NCI-H510A treated with DMSO at 0.1 percent for 48 hours (cell line): ENCODE measurements around the gene CD200R1L.
"Not testable (repeated sequence)": the region's sequence is repeated elsewhere in the genome, so short reads cannot be mapped to it uniquely, and the experiment has no call there.

Experiments used
- DNase-seq: peaks from one replicate; lab custom pipeline; 2025; lab: John Stamatoyannopoulos, UW

The CD200R1L gene

DNA sequence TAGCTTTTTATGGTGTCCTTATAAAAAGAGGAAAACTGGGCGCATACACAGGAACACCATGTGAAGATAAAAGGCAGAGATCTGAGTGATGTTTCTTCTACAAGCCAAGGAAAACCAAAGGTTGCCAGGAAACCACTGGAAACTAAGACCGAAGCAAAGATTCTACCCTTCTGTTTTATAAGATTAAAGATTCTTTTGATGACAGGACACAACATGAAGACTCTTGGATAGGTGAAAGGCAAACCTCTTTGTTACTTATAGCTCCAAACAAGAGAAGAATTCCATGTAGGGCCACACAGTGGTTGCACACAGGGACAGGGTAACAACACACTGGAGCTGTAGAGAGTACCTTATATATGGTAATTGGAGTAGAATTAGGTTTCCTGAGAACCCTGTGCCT is at the start of gene CD200R1L:
Gene CD200R1L (minus strand): TSS at position 101 of the 400 bp plus-strand sequence. CDS start 17,497 bp downstream, outside the sequence.
- DNase-seq = no peak

DNA sequence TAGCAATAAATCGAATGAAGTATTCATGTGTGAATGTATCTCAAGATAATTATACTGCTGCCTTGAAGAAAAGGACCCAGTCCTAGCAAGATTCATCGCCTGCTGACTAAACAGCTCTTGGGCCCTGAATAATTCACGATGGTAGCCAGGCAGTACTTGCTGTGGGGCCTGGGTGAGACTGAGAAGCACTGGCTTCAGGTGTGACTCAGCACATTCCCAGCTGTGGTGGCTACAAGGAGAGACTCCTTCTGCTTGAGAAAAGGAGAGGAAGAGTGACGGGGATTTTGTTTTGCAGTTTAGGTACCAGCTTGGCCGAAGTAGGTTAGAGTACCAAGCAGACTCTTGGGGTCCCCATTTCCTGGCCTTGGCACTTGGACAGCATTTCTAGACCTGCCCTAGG is 47.6 kb upstream of the CD200R1L start:
- DNase-seq = no peak

DNA sequence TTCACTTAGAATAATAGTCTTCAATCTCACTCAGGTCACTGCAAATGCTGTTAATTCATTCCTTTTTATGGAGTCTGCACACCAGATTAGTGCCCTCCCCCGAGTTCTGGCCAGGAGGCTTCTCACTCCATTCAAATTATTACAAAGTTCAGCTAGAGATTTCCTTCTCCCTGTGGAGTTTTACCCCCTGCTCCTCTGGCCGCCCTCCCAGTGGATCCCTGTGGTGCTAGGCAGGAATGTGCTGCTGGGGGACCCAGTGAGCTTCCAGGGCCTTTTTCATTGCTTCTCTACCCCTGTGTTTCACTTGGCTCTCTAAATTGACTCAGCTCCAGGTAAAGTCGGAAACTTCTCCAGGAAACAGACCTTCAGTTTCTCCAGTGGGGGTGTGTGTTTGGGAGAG is 42.7 kb upstream of the CD200R1L start:
- DNase-seq = no peak

GRCh38 chr3:112888381-112889085 is 41.9 kb upstream of the CD200R1L start:
- no peak for DNase-seq

GRCh38 chr3:112884678-112885290 is 38.1 kb upstream of the CD200R1L start:
- DNase-seq = no peak

GRCh38 chr3:112881891-112882290 is 35.2 kb upstream of the CD200R1L start:
- no peak for DNase-seq

- DNase-seq = no peak
These were observed 28.9 kb upstream of the CD200R1L start for GRCh38 chr3:112875561-112875960.

- DNase-seq = no peak
These were observed 28.1 kb upstream of the CD200R1L start for GRCh38 chr3:112874725-112875124.

DNA sequence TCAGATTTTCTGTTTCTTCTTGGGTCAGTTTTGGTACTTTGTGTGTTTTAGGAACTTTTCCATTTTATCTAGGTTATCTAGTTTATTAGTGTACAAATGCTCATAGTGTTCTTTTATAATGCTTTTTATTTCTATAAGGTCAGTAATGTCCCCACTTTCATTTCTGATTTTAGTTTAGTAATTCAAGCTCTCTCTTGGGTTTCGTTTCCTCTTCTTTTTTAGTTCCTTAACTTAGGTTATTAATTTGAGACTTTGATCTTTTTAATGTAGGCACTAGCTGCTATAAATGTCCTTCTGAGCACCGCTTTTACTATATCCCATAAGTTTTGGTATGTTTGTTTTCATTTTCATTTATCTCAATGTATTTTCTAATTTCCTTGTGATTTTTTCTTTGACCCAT is 27.0 kb upstream of the CD200R1L start:
- no peak for DNase-seq

GRCh38 chr3:112871735-112872134 is 25.1 kb upstream of the CD200R1L start:
- no peak for DNase-seq

DNA sequence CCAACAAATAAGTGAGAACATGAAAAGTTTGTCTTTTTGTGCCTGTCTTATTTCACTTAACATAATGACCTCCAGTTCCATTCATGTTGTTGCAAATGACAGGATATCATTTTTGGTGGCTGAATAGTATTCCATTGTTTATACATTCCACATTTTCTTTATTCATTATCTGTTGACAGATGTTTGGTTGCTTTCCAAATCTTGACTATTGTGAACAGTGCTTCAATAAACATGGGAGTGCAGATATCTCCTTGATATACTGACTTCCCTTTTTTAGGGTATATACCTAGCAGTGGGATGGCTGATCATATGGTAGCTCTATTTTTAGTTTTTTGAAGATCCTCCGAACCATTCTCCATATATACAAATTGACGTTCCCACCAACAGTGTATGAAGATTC is 19.1 kb upstream of the CD200R1L start:
- DNase-seq = no peak

DNA sequence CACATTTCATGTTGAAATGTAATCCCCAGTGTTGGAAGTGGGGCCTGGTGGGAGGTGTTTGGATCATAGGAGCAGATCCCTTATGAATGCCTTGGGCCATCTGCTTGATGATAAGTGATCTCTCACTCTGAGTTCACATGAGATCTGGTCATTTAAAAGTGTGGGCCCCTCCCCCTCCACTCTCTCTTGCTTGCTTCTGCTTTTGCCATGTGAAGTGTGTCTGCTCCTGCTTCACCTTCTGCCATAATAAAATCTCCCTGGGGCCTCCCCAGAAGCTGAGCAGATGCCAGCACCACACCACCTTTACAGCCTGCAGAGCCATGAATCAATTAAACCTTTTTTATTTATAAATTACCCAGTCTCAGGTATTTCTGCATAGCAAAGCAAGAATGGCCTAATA is 14.2 kb upstream of the CD200R1L start:
- no peak for DNase-seq

DNA sequence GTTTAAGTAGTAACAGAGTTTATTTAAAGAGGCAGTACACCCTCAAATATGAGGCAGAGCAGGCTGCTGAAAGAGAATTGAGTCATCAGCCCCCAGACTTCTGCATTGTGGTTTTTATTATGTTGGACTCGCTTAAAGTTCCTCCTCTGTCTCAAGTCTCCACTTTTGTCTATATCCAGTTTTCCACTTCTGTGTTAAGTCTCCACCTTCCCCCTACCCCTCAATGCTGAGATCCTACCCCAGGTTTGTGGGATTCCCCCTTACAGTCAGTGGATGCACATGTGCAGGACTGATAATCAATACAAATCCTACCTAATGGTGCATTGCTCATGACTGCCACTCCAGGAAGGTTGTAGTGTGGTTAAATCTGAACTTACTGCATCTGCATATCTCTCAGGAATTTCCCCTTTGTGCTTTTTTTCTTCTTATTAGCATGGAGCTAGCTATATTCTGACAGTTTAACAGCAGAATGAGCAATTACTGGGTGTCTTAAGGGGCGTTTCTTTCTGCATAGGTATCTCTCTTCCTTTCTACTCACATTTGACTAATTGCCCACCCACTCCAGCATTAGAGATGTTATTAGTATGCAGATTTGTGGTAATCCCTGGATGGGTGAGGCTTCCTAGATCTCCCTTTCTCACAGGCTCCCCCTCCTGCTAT is 11.9 kb upstream of the CD200R1L start:
- DNase-seq = no peak

DNA sequence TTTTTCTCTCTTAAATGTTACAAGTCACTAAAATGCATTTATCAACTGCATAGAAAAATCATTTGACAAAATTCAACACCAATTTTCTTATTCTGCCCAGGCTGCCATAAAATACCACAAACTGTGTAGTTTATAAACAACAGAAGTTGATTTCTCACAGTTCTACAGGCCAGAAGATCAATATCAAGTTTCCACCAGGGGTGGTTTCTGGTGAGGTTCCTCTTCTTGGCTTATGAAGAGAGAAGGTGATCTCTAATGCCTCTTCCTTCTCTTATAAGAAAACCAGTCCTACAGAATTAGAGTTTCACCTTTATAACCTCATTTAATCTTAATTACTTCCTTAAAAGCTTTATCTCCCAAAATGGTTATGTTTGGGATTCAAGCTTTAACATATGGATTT is 10.9 kb upstream of the CD200R1L start:
- DNase-seq = no peak

DNA sequence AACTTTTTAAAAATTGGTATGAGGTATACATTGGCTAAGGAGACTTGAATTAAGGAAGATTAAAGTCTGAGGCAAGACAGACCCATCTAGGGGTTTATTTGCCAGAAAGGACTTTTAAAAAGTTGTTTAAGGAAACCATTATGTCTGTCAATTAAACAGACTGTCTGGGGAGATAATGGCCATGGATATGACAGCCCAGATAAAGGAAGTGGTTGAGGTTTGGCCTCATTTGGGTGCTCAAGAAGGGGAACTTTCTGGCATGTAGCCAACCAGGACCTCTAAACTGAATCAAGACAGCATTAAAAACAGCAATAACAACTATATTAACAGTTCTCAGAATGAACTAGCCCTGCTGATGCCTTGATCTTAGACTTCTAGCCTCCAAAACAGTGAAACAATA is 9.9 kb upstream of the CD200R1L start:
- DNase-seq = no peak

GRCh38 chr3:112855883-112856282 is 9.2 kb upstream of the CD200R1L start:
- no peak for DNase-seq

GRCh38 chr3:112855074-112855473 is 8.4 kb upstream of the CD200R1L start:
- not testable (repeated sequence) for DNase-seq

- no peak for DNase-seq
These were observed 1.5 kb upstream of the CD200R1L start for GRCh38 chr3:112848196-112848595.

- DNase-seq = no peak
These were observed 1.0 kb upstream of the CD200R1L start for GRCh38 chr3:112847692-112848091.

GRCh38 chr3:112845772-112846171 is 892 bp downstream of the CD200R1L start:
- DNase-seq = no peak

GRCh38 chr3:112829046-112829445 is 17.6 kb downstream of the CD200R1L start:
- DNase-seq = no peak

DNA sequence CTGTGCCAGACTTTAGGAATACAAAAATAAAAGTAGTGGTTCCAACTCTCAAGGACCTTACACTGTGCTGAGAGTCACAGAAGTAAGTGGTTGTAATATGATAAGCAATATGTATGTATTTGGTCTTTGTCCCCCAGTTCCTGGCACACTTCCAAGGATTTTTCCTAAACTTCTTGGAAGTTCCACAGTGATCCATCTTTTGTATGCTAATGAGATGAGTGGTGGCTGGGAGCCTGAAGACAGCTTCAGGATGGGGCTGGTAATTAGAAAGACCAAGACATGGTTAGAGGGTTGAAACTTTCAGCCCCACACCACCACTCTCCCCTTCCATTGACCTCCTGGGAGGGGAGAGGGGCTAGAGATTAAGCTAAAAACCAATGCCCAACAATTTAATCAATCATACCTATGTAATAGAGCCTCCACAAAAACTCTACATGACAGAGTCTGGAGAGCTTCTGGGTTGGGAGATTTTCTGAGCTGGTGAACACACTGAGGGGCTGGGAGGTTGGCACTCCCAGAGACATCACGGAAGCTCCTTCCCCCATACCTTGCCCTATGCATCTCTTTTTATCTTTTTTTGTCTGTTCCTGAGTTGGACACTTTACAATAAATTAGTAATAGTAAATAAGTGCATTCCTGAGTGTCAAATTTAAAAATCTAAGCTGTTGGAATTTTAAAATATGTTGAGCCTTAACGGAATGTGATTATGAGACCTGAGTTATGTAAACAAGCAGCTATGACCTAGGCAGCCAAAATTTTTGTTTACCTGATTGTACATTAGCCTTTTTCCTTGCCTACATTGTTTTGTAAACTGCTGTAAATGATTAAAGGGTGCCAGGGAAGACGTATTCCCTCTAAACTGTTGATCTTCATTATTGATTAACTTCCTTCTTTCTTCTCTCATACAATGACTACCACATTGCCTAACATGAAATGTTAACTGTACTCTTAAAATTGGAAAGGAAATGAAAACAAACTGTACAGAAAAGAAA is 24.3 kb downstream of the CD200R1L start:
- no peak for DNase-seq
